ENCODE data around the gene CDCA3.

Gene CDCA3

DNA sequence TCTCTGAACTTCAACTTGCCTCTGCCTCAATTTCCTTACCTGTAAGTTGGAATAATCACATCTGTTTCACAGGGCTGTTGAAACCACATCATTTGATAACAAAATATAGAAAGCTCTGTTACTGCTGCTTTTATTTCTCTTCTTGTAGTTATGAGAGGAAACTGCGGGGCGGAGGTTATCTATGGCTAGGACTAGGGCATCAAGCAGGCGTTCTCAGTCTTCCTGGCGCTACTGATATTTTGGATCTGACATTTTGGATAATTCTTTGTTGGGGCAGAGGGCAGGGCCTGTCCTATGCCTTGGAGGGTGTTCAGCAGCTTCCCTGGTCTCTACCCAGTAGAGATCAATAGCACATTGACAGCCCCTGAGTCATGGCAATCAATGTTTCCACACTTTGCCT is 19.0 kb downstream of the CDCA3 start:
- no peak for DNase-seq (ENCODE audit: low read depth in 2 of 2)

DNA sequence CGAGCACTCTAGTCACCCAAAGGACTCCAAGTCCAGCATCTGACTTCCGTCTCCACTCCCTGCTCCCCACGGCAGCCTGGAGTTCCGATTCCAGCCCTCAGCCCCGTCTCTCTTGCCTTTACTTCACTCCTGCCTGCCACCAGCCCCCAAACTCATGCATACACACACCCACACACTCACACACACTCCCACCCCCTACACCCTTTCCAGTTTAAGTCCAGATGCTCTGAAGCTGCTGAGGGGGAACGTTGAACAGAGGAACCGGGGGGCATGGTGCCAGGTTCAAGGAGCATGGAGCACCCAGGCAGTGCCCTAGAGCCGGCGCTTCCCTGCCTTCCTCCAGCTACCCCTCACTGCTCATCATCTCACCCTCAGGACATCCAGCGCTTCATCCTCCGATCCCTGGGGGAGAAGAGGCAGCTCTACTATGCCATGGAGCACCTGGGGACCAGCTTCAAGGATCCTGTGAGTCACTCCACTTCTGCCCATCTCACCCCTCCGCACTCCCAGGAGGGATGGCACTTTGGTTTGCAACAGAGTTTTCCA is 19.6 kb downstream of the CDCA3 start:
- no peak for DNase-seq (ENCODE audit: low read depth in 2 of 2)

DNA sequence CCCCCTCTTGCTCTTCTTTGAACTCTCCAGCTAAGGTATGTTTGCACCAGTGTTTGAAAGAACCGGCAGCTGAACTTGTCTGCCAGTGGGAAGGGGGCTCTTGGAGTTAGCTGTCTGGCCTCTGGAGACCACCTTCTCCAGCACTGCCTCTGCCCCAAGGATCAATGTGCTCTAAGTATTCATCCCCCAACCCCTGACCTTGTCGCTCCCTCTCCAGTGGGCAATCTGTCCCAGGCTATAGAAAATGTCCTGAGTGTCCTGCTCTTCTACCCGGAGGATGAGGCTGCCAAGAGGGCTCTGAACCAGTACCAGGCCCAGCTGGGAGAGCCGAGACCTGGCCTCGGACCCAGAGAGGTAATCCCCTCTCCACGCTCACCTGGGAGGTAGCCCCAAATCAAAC is 20.1 kb downstream of the CDCA3 start:
- DNase-seq (ENCODE audit: low read depth in 2 of 2) = no peak

DNA sequence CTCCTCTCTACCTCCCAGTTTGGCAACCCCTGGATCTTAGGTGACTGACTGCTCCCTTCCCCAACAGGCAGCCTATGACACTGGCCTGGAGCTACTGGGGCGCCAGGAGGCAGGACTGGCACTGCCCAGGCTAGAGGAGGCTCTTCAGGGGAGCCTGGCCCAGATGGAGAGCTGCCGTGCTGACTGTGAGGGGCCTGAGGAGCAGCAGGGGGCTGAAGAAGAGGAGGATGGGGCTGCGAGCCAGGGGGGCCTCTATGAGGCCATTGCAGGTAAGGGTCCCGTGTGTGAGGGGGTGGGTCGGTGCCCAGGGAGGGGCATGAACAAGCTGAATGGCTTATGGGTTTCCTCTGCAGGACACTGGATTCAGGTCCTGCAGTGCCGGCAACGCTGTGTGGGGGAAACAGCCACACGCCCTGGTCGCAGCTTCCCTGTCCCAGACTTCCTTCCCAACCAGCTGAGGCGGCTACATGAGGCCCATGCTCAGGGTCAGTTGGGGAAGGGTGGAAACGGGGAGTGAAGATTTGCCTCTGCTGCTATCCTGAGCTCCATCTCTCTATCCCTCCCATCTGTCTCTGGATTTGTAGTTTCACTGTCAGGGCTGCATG is 20.7 kb downstream of the CDCA3 start:
- DNase-seq (ENCODE audit: low read depth in 2 of 2) = no peak

DNA sequence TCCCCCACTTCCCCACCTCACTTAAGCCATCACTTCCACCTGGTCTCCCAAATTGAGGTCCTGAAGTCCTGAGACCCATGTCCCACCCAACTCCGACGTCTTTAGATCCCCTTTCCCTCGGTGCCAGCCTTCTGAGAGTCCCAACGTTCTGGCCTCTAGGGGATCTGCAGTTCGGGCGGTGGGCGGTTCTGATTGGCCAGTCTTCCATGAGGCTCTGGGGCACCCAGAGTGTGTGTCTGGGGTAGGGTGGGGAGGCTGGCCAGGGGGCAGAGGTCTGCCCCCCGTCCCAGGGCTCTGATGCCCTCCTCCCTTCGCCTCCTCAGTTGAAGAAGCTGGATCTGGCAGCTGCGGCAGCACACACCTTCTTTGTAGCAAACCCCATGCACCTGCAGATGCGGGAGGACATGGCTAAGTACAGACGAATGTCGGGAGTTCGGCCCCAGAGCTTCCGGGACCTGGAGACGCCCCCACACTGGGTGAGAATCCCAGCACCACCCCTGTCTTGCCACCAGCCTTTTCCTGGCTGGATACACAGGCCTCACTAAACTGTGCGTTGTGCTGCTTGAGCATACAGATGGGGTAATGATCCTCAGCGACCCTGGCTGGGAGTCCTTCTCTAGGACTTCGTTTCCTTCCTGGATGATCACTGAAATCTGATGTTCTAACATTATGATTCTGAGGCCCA is 21.4 kb downstream of the CDCA3 start:
- no peak for DNase-seq (ENCODE audit: low read depth in 2 of 2)

DNA sequence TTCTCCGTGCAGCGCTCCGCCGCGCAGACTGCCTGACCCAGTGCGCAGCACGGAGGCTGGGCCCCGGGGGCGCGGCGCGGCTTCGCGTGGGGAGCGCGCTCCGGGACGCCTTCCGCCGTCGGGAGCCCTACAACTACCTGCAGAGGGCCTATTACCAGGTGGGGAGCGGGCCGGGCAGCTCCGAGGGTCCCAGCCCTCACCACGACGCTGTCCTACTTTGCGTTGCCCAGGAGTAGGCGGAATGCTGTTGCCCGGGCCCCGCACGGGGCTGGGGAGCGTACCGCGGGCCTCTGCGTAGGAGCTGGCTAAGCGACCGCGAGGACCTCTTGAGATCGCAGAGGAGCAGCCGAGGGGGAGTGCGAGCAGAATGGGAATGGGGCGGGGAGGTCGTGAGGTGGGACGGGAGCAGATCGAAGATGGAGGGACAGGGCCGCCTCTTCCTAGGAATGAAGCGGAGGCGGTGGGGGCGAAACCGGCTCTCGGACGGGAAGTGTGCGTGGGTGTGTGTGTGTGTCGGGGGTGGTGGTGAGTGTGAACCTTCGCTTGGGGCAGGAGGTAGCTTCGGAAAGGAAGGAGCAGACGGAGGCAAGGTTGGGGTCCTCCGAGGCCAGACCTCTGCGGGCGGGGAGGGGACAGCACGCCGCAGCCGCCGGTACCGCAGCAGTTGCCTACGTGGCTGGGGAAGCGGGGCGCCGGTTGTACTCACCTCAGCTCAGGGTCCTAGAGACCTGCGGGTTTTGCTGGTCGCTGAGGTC is 22.1 kb downstream of the CDCA3 start:
- DNase-seq (ENCODE audit: low read depth in 2 of 2) = no peak

DNA sequence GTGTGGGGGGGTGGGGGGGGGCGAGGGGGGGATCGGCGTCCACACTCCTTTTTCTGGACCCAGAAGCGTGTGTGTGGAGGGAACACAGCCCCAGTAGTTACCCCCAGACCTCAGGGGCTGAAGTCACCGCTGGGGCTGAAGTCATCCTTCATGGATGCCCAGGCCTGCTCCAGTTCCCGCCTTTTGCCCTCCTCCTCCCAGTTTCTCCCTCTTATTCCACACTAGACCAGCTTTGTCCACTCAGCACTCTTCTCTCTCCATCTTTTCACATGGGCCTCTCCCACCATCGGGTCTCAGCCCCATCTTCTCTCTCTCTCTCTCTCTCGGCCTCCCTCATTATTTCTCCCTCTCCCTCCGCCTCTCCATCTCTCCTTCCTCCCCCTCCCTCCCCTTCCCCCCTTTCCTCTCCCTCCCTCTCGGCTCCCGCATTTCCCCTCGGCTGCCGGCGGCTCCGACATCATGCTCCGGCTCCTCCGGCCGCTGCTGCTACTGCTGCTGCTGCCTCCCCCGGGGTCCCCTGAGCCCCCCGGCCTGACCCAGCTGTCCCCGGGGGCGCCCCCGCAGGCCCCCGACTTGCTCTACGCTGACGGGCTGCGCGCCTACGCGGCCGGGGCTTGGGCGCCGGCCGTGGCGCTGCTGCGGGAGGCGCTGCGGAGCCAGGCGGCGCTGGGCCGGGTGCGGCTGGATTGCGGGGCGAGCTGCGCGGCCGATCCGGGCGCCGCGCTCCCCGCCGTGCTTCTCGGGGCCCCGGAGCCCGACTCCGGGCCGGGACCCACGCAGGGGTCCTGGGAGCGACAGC is 22.9 kb downstream of the CDCA3 start, which contains the start of gene P3H3:
Gene P3H3 (plus strand): TSS at position 426 of the 799 bp plus-strand sequence. CDS start 34 bp downstream, at position 460.
- DNase-seq (ENCODE audit: low read depth in 2 of 2) = no peak

DNA sequence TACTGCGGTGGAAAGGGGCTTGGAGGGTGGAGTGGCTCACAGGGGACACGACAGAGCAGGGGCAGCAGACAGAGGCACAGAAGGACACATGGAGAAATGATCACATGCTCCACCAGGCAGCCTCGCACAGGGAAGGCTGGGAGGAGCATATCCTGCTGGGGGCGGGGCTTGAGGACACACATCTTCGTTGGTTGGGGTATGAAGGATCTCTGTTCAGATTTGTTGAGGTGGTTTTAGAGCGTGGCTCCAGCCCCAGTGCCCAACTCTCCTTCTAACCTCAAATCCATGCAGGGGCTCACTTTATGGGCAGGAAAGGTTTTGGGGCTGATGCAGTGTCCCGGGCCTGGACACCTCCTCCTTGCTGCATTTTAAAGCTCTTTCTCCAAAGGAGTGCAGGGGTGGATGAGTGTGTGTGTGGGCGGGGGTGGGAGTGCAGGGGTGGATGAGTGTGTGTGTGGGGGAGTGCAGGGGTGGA is 23.6 kb downstream of the CDCA3 start:
- DNase-seq (ENCODE audit: low read depth in 2 of 2) = peak; percentile 20 to 31

DNA sequence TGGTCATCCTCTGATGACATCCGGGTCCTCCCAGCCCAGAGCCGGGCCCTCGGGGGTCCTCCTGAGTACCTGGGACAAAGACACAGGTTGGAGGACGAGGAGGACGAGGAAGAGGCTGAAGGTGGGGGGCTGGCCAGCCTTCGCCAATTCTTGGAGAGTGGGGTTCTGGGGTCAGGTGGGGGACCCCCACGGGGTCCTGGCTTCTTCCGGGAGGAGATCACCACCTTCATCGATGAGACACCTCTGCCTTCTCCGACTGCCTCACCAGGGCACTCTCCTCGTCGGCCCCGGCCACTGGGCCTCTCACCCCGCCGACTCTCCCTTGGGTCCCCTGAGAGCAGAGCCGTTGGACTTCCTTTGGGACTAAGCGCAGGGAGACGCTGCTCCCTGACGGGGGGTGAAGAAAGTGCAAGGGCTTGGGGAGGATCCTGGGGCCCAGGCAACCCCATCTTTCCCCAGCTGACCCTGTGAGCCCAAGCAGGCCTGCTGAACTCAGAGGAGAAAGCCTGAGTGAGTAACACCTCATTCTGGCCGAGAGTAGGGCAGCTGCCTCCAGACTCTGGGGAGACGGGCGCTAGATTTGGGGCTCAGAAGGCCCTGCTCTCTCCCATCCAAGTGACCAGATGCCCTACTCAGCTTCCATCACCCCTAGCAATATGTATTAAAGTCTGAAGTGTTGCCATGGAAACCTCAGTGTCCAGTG is 24.2 kb downstream of the CDCA3 start:
- DNase-seq (ENCODE audit: low read depth in 2 of 2) = no peak

DNA sequence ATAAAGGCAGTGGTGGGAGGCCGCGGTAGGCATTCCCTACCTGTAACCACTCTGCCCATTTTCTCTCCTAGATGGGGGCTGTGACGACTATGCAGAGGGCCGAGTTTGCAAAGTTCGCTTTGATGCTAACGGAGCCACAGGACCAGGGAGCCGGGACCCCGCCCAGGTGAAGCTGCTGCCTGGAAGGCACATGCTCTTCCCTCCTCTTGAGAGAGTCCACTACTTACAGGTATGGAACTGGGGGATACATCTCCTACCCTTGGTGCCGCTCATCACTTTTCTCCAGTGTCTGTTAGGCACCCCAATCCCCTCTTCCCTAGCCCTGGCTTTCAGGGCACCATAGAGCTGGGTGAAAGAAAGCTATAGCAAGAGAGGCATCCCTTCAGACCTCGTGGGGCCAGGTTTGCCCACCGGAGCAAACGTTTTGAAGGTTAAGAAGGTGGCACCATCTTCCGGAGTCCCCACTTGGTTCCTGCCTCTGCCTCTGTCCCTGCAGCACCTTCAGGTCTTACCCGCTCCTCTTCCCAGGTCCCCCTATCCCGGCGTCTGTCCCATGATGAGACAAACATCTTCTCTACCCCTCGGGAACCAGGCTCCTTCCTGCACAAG is 24.9 kb downstream of the CDCA3 start:
- no peak for DNase-seq (ENCODE audit: low read depth in 2 of 2)

DNA sequence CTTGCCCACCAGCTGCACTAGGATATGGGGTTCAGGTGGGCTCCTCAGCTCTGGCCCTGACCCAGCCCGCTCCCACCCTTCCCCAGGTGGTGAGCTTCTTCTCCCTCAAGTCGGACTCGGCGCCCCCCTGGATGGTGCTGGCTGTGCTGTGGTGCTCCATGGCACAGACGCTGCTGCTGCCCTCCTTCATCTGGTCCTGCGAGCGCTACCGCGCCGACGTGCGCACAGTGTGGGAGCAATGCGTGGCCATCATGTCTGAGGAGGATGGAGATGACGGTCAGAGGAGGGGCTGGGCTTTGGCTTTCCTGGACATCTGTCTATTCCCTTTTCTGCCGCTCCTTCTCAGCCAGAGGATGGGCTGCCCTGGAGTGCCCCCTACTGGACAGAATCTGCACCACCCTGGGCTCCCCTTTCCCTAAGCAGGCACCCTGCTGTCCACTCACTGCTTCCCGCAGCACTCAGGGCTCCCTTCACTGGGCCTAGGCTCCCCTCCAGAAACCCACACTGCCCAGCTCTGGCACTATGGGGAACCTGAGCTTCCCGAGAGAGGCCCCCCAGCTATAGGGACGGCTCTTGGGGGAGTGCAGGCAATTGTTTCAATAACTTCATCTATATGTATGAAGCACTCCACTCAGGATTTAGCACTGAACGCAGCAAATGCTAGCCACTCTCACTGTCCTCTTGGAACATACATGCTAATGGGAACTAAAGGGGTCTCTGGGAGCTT is 25.5 kb downstream of the CDCA3 start:
- DNase-seq (ENCODE audit: low read depth in 2 of 2) = peak; percentile 57 to 64

DNA sequence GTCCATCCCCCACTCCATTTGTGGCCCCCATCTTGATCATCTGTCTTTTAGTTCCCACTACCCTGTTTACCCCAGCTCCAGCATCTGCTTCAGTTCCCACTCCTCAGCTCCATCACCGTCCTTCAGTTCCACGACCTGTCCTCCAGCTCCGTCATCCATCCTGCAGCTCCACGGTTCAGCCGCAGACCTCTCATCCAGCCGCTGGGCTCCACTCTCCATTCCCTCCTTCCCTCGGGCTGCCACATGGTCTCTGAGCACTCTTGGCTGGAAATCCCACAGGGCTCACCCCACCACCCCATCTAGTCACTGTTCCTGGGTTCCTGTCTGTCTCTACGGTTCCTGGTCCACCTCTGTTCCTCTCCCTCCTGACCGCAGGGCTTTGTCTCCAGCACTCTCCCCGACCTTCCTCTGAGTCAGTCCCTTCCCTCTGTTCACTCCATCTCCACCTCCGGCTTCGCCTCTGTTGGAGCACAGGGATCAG is 26.1 kb downstream of the CDCA3 start:
- DNase-seq (ENCODE audit: low read depth in 2 of 2) = no peak

DNA sequence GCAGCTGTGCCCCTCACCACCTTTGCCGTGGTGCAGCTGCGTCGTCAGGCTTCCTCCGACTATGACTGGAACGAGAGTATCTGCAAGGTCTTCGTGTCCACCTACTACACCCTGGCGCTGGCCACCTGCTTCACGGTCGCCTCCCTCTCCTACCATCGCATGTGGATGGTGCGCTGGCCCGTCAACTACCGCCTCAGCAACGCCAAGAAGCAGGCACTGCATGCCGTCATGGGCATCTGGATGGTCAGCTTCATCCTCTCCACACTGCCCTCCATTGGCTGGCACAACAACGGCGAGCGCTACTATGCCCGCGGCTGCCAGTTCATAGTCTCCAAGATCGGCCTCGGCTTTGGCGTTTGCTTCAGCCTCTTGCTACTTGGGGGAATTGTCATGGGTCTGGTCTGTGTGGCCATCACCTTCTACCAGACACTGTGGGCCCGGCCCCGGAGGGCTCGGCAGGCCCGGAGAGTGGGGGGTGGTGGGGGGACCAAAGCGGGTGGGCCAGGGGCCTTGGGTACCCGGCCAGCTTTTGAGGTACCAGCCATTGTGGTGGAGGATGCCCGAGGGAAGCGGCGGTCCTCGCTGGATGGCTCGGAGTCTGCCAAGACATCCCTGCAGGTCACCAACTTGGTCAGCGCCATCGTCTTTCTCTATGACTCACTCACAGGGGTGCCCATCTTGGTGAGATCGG is 26.9 kb downstream of the CDCA3 start:
- DNase-seq (ENCODE audit: low read depth in 2 of 2) = no peak

DNA sequence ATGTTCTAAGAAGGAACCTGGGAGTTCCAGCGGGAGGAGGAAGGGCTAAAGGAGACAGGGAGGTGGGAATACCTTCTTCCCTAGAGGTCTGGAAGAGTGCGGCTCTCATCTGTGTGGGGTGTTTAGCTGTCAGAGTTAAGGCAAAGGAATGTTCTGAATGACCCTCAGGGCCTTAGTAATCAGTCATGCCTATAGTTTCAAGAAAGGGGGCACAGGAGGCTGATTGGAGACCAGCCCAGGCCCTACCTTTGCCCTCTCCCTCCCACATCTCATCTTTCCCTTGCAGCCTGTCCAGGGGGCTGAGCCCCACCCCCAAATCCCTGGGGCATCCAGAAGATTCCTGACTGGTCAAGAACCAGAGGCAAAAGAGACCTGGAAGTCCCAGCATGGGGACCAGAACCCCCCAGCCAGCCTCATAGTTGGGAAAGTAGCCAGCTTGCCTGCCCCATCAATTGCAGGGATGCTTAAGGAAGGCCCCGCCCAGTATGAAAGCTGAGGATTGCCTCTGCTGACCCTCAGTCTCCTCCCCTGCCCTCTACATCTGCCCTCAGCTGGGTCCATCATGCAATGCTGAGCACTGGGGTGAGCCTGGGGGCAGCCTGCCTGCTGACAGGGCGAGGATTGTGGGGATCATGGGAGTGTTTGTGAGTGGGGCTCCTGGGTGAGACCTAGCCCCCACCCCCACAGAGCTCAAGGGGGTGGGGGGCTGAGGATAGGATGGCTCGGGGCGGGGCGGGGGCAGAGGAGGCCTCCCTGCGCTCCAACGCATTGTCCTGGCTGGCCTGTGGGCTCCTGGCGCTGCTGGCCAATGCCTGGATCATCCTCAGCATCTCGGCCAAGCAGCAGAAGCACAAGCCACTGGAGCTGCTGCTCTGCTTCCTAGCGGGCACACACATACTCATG is 27.7 kb downstream of the CDCA3 start:
- DNase-seq (ENCODE audit: low read depth in 2 of 2) = no peak

DNA sequence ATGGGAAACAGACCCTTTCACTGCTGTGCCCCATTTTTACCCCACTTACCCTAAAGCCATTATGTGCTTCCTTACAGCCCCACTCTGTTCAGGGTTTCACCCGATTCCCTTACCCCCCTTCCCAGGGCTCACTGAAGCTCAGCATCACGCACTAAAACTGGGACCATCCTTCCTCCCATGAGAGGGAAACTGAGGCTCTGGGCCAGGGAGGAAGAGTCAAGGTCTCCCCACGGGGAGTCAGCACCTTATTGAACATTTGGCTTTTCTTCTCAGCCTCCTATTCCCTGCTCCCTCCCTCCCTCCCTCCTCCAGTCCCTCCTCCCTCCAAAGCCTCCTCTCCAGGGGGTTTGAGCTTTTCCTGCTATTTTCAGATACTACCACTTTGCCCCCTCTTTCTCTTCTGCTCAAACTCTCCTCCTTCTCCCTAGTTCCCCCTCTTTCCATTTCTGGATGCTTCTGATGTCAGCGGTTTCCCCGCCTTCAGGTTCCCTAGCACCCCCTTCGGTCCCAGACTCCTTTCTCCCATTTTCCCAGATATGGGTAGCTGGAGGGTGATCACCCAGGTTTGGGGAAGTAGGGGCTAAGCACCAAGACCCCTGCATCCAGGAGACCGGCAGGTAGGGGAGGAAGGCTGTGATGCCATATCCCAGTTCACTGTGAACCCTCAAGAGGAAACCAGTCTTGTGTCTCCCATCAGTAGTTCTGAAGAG is 28.5 kb downstream of the CDCA3 start:
- DNase-seq (ENCODE audit: low read depth in 2 of 2) = no peak

DNA sequence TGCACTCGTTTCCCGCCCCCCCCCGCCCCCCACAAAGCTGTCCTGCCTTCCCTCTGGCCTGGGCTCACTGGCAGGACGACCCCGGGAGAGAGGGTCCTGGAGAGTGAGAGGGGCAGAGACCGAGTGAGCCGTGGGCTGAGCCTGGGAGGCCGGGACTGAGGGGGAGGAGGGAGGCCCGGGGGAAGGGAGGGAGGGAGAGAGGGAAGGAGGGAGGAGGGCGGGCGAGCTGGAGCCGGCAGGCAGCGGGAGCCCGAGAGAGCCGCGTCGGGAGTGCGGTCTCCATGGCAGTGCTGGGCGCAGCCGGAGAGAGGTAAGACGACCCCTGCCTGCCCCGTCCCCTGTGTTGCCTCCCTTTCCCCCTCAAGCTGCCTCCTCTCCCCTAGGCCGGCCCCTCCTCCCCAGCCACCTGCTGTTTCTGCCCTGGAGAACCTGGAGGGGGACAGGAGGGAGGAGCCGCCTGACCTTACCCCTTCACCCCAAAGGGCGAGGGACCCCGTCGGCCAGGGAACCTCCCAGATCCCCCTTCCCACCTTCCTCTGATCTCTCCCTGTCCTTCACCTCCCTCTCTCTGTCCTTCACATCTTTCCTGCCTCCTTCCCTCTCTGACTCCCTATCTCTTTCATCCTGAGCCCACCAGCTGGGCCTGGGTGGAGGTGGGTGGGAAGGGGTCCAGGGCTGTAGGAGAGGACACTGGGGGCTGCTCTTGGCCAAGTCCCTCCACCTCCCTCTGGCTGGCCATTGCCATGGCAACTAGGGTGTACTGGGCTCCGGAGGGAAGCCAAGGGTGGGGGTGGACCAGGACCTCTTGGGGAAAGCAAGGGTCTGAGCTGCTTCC is 29.3 kb downstream of the CDCA3 start, which contains the start of gene GPR162:
Gene GPR162 (plus strand): TSS at position 231 of the 835 bp plus-strand sequence. CDS start 2,078 bp downstream, outside the sequence.
- DNase-seq (ENCODE audit: low read depth in 2 of 2) = no peak

All from stimulated activated CD8-positive, alpha-beta memory T cell treated with anti-CD3 and anti-CD28 coated beads, Interleukin-15, amount 100 ng/mL, for 48 hours (primary cell).